ENCODE data around the gene ACKR4. TPM values are rescaled to one million over a fixed set of nuclear protein-coding genes. Genes with fewer than 3 reads are reported as not detected.
"Not testable (repeated sequence)": the region's sequence is repeated elsewhere in the genome, so short reads cannot be mapped to it uniquely, and the experiment has no call there.

Gene ACKR4
- total and polyA plus RNA-seq, 9 of the 15 experiments (the other 6 are each of a cell fraction or from before 2014, with no cell fraction given), result 0.04 to 0.06 TPM; not detected in 7

DNA sequence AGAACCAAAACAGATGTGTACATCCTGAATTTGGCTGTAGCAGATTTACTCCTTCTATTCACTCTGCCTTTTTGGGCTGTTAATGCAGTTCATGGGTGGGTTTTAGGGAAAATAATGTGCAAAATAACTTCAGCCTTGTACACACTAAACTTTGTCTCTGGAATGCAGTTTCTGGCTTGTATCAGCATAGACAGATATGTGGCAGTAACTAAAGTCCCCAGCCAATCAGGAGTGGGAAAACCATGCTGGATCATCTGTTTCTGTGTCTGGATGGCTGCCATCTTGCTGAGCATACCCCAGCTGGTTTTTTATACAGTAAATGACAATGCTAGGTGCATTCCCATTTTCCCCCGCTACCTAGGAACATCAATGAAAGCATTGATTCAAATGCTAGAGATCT lies 3.5 kb downstream of the ACKR4 start:
- 0 out of 3 replicates have a peak, but pooled peaks have one; percentile 42 for ATAC-seq
- TF ChIP-seq RFX5 (IDR thresholded peaks at IDR 0.05; ENCODE audit: low read depth, low read length), result peak; percentile 68; the same call in 1 of the 2 replicates
- H3K27me3 ChIP-seq (ENCODE audit: control insufficient read depth in 2 of 2, insufficient read depth in 2 of 2, low read length in 2 of 2); H3K27ac ChIP-seq (ENCODE audit: extremely low read depth, low read depth, low read length); H3K4me3 ChIP-seq; H3K36me3 ChIP-seq (ENCODE audit: control insufficient read depth, insufficient read depth, low read length); H3K9me3 ChIP-seq (replicated peaks; ENCODE audit: control insufficient read depth, insufficient read depth, low read depth, low read length); intact Hi-C loops (cut with micrococcal nuclease); H3K79me2 ChIP-seq (ENCODE audit: control insufficient read depth, insufficient read depth, low read length); POLR2A ChIA-PET; H3K9ac ChIP-seq (ENCODE audit: insufficient read depth in 1 of 2, low read depth in 2 of 2, low read length in 2 of 2); H2AFZ ChIP-seq (ENCODE audit: low read depth, low read length); H3K9me1 ChIP-seq (ENCODE audit: control insufficient read depth, insufficient read depth, low read length); CTCF ChIA-PET (ENCODE audit: low intra/inter-chr PET ratio); in situ Hi-C loops (cut with MboI); H3K4me1 ChIP-seq (replicated peaks in 1 of 2; ENCODE audit: control insufficient read depth in 2 of 2, insufficient read depth in 2 of 2, low read length in 2 of 2); DNase-seq (ENCODE audit: extremely low read depth in 1 of 4, low spot score in 3 of 4); H3K4me2 ChIP-seq (ENCODE audit: insufficient read depth, low read length); H4K20me1 ChIP-seq (replicated peaks; ENCODE audit: control insufficient read depth, insufficient read depth, low read length); BruUV-seq (replicated peaks): not testable (repeated sequence)
- no CpG with 5 or more reads among the region's 1 CpG for WGBS (ENCODE audit: insufficient coverage, low coverage, missing lambda C conversion rate)
- peak; percentile 75 for FAIRE-seq

DNA sequence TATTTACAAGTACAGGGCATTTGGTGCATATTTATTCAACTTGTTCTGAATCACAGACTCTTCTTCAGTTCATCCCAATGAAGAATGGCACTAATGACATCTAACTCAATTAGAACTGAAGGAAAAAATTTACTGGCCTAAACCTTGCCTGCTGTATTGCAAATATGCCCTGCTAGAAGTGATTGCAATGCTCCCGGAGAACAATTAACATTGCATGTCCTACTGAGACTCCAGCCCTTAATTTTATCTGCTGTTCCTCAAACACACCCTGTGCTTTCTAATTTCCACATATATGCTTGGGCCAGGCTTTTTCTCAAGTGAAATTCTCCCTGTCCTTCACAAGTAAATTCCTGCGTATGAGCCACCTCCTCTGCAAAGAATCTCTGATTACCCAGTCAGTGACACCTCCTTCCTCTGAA lies 8.3 kb downstream of the ACKR4 start:
- intact Hi-C loops (cut with micrococcal nuclease), result no loop called here
- Histone ChIP-seq H3K9me3 (replicated peaks; ENCODE audit: control insufficient read depth, insufficient read depth, low read depth, low read length) (no peaks in the 10 kb centered on the region), H2AFZ (ENCODE audit: low read depth, low read length) (no peak overlapping the region), H3K4me1 (replicated peaks in 1 of 2; ENCODE audit: control insufficient read depth in 2 of 2, insufficient read depth in 2 of 2, low read length in 2 of 2) (no peaks in the 10 kb centered on the region), H3K36me3 (ENCODE audit: control insufficient read depth, insufficient read depth, low read length) (no peaks in the 10 kb centered on the region), H3K27ac (ENCODE audit: extremely low read depth, low read depth, low read length) (no peak overlapping the region), H4K20me1 (replicated peaks; ENCODE audit: control insufficient read depth, insufficient read depth, low read length) (no peaks in the 10 kb centered on the region), H3K4me3 (no peak overlapping the region), H3K9ac (ENCODE audit: insufficient read depth in 1 of 2, low read depth in 2 of 2, low read length in 2 of 2) (no peak overlapping the region), H3K9me1 (ENCODE audit: control insufficient read depth, insufficient read depth, low read length) (no peaks in the 10 kb centered on the region), H3K79me2 (ENCODE audit: control insufficient read depth, insufficient read depth, low read length) (no peaks in the 10 kb centered on the region), H3K27me3 (ENCODE audit: control insufficient read depth in 2 of 2, insufficient read depth in 2 of 2, low read length in 2 of 2) (no peaks in the 10 kb centered on the region), H3K4me2 (ENCODE audit: insufficient read depth, low read length) (no peak overlapping the region)
- ChIA-PET POLR2A (no interaction called here), CTCF (ENCODE audit: low intra/inter-chr PET ratio) (no interaction called here)
- no peak for FAIRE-seq
- BruUV-seq (replicated peaks), result no TSS peak
- no peak for DNase-seq (ENCODE audit: extremely low read depth in 1 of 4, low spot score in 3 of 4)
- in situ Hi-C loops (cut with MboI), result no loop called here
- ATAC-seq, result no peak
- TF ChIP-seq MCM5 (IDR thresholded peaks at IDR 0.05; ENCODE audit: low read depth) (no peak), ZNF830 (CRISPR knock-in tag; IDR thresholded peaks at IDR 0.05) (no peak), ZNF668 (CRISPR knock-in tag; IDR thresholded peaks at IDR 0.05) (no peak)
- 77% methylated on average over 2 of the region's 2 CpGs for WGBS (ENCODE audit: insufficient coverage, low coverage, missing lambda C conversion rate)

Data from K562 (cell line).